ENCODE data around the gene PAX7.

PAX7 gene

DNA sequence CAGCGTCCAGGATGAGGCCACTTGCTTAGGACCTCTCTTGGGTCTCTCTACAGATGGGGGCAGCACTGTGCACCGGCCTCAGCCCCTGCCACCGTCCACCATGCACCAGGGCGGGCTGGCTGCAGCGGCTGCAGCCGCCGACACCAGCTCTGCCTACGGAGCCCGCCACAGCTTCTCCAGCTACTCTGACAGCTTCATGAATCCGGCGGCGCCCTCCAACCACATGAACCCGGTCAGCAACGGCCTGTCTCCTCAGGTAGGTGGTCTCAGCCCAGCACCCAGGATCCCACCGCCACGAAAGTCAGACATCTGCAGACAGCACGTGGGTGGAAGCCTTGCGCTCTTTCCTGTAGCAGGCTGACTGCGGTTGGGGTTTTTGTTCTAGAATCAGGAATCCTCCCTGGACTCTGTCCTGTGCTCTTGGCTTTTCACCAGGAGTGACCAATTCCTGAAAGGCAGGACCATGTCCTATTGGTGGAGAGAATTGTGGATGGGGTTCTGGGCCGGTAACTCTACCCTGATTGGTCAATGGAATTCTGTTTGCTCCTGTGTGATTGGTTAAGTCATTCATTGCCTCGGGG, 72.5 kb downstream of the PAX7 start:
- no peak for DNase-seq (ENCODE audit: low spot score)

GRCh38 chr1:18705811-18706210, 75.2 kb downstream of the PAX7 start:
- DNase-seq (ENCODE audit: low spot score): no peak

- DNase-seq (ENCODE audit: low spot score): no peak
Observed at GRCh38 chr1:18707696-18708257, 77.1 kb downstream of the PAX7 start.

GRCh38 chr1:18710002-18710401, 79.4 kb downstream of the PAX7 start:
- DNase-seq (ENCODE audit: low spot score): no peak

DNA sequence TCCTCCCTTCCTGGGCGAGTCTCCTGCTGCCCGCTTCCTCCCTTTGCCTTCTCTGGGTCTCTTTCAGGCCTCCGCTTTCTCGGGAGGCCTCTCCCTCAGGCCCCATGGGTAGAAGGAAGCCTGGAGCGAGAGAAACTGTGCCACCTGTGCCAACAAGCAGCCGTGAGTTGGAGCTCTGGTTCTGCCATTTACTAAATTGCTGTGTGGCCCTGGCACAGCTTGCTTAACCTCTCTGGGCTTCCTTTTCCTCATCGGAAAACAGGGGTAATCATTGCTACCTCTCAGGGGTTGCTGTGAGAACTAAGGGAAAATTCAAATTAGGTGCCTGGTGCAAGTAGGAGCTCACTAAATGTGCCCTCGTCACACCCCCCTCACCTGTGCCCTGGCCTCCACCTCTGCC, 80.4 kb downstream of the PAX7 start:
- no peak for DNase-seq (ENCODE audit: low spot score)

DNA sequence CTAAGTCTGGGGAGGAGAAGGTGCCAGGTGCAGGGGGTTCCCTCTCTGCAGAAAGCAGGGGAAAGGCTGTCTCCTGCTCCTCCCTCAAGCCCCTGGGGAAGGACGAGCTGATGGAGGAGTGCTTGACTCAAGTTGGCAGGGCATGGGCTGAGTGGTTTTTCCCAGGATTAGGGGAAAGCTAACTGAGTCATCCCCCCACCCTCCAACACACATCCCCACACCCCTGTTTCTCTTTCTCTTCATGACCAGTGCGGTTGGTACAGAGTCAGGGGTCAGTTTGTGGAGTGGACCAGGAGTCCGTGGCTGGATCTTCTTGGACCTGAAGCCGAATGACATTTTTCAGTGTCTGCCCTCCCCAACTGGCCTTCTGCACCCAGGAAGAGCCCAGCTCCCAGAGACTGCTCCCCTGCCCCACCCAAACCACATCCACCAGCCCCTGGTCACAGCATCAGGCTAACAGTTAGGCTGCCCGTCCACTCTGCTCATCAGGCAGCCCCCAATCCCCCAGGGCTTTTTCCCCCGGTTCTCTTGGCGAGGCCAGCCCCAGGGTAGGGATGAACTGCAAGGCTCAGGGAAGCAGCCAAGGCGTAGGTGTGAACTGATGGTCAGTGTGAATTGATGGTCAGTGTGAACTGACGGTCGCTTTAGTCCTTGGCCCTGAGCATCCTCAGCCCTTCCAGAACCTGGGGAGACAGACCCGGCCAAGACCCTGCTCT, 81.0 kb downstream of the PAX7 start:
- no peak for DNase-seq (ENCODE audit: low spot score)

GRCh38 chr1:18712252-18712600, 81.6 kb downstream of the PAX7 start:
- no peak for DNase-seq (ENCODE audit: low spot score)

DNA sequence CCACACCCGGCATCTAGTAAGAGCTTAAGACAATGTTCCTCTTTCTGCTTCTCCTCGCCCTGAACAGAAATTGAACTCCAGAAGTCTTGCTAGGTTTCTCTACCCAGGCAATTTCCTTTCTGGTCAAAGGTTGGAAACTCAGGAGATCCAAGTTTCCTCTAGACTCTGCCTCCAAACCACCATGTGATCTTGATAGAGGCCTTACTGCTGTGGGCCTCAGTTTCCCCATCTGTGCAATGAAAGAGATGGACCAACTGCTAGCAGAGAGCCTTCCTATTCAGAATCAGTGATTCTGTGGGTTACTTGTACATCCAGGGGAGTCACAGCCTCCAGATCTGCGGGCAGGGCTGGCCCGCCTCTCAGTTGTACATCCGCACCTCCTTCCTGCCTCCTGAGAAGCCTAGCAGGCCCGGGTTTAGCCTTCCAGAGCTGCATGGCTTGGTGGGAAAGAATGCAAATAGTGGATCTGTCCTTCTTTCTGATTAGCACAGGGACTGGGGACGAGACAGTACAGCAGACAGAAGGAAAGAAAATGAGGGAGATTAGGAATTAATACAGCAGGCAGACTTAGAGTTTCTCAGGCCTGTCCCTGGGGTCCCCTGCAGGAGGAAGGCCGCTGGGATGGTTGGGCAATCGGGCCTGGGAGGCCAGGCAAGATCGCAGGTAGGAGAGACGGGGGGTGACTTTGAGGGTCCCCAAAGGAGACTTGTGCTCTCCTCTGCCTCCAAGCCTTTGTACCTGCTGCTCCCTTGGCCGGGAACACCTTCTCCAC, 83.9 kb downstream of the PAX7 start:
- no peak for DNase-seq (ENCODE audit: low spot score)

DNA sequence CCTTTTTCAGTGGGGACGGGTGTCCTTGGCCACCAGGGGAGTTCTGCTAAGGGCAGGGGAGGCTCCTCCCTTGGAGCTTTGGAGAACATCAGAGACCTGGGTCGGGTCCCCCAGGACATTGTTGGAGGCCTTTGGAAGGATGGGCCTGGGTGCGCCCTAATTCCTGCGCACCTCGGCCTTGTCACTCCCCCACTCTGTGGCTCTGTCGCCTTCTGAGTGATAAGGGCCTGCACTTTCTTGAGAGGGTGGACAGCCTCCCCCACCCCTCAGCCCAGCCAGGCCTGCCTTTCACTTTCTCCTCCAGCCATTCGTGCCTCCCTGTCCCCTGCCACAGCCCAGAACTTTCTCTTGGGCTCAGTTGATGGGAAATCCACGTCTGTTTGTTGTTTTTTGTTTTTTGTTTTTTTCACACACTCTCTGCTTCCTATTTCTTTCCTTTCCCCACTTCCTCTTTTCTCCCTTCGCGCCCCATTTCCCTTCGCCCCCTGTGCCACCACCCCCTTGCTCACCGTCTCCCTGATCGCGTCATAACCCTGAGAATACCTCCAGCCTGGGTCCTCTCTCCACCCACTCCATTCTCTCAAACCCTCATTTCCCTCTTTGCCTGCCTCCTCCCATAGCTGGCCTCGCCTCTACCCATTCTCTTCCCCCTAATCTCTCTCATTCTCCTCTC, 85.6 kb downstream of the PAX7 start:
- no peak for DNase-seq (ENCODE audit: low spot score)

- DNase-seq (ENCODE audit: low spot score): no peak
Observed at GRCh38 chr1:18716785-18717678, 86.4 kb downstream of the PAX7 start.

GRCh38 chr1:18719786-18720451, 89.3 kb downstream of the PAX7 start:
- no peak for DNase-seq (ENCODE audit: low spot score)

DNA sequence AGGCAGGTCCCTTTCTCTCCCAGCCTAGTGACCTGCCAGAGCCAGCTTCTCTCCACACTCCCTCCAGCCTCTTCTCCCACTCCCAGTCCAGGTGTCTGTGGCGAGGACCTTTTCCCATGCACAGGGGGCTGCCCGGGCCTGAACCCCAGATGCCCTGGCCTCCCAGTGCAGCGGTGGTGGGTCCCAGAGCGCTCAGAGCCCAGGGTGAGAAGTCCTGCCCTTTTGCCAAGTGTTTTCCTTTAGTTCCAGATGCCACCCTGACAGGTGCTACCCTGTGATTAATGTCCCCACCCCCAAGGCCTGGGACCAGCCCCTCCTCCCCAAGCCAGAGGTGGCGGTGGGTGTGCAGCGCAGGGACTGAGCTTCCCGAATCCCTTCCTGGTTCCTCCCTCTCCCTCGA, 90.4 kb downstream of the PAX7 start:
- no peak for DNase-seq (ENCODE audit: low spot score)

DNA sequence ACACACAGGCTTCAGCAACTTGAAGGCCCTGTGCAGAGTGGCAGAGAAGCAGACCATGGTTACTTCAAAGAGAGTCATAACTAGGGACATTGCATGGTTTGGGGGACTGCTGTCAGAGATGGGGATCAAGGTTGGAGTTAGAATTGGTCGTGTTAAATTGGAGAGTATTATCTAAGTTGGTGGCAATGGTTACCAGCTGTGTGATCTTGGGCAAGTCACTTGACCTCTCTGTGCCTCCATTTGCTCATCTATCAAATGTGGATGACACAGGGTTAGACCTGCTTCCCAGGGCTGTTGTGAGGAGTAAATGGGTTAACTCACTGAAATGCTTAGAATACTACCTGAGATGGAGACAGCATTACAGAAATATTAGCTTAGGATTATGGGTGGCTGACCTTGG, 91.1 kb downstream of the PAX7 start:
- DNase-seq (ENCODE audit: low spot score): no peak

GRCh38 chr1:18722270-18722669, 91.6 kb downstream of the PAX7 start:
- no peak for DNase-seq (ENCODE audit: low spot score)

DNA sequence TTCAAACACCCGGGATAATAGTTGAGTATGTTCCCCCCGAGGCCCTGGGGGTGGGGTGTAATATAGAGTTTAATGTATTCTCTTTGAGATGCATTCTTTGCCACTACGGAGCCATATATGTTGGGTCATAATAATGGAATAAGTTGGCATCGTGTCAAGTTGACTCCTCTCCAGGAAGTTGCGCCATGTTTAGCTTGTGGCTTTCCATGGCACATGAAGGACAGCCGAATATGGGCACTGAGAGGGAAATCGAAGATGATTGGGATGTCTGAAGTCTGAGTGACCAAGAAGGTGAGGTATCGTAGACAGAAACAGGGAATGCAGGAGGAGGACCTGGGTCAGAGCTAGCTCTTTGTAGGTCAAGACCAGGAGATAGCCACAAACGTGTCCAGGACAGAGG, 92.6 kb downstream of the PAX7 start:
- no peak for DNase-seq (ENCODE audit: low spot score)

- no peak for DNase-seq (ENCODE audit: low spot score)
Observed at GRCh38 chr1:18723701-18724411, 93.2 kb downstream of the PAX7 start.

- no peak for DNase-seq (ENCODE audit: low spot score)
Observed at GRCh38 chr1:18724801-18725200, 94.2 kb downstream of the PAX7 start.

DNA sequence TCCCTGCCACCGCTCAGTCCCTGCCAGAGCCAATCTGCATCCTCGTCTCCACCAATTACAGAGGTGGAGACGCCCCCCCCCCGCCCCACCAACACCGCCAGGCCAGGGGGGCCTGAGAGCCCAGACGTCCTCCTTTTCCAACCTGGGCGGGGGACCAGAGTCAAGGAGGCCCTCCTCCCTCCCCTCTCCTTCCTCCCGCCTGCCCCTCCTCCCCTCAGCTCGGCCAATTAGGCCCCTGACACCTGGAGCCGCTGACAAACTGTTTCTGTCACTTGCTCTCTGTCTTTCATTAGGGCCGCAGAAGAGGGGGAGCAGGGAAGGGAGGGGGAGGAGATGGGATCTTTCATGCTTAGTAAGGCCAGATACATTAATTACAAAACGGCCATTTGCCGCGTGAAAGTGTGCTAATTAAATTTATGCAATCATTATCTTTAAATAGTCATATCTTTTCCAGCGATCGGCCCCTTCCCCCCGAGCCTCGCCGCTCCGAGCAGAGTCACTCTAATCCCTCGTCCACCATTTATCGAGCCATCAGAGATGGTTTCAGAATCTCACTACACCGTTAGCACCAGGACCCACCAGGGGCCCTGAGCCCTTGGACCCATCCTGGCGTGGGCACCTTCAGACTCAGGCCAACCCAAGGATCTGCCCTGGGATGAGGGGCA, 94.7 kb downstream of the PAX7 start:
- no peak for DNase-seq (ENCODE audit: low spot score)

DNA sequence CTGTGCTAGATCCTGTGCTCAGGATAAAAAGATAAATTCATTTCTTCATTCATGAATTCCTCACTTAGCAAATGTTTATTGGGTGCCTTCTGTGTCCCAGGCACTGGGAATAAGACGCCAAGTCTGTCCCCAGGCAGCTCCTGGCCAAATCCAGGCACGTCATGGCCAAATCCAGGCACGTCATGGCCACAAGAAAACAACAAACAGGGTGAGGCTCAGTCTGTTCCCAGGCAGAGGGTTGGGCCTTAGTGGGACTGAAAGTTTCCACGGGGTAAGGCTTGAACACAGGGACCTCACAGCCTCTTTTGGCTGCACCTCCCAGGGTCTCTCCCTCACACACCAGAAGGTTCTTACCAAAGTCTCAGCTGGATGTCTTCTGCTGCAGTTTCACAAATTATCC, 95.7 kb downstream of the PAX7 start:
- DNase-seq (ENCODE audit: low spot score): no peak

GRCh38 chr1:18727956-18728355, 97.3 kb downstream of the PAX7 start:
- DNase-seq (ENCODE audit: low spot score): no peak

All from CD4-positive, alpha-beta T cell treated with Interleukin-2 at 100 ng/mL for 4 hours (primary cell).